SK-N-SH (cell line): Measurements from ENCODE around the gene HINT3. TPM values are rescaled to one million over a fixed set of nuclear protein-coding genes. Genes with fewer than 3 reads are reported as not detected.

Experiments used
- CTCF ChIA-PET: fragments of 300-600, 350-600 bp; formaldehyde crosslinking; extraction: SDS; loops from one replicate; lab custom pipeline; 2021; lab: Yijun Ruan, JAX
- POLR2A ChIA-PET: fragments of 350-600 bp; sonication (Branson Sonifier 250); formaldehyde crosslinking; extraction: SDS; loops from one replicate; lab custom pipeline; 2020; ENCODE audit warnings: antibody characterized with exemption, inconsistent platforms; lab: Yijun Ruan, JAX
- DNase-seq: peaks from one replicate; pipeline ENCODE4 v3.0.0; 2012
- H2AFZ ChIP-seq: fragments of 200-600 bp; sonication (generic); 2 replicates; pipeline ENCODE4 v1.8.1; 2016; ENCODE audit warnings: antibody characterized with exemption, mild to moderate bottlenecking, low read depth
- H3F3A ChIP-seq: fragments of 200-600 bp; sonication (generic); replicated peaks from 2 replicates; pipeline ENCODE3; 2016; ENCODE audit warnings: antibody characterized with exemption, mild to moderate bottlenecking; ENCODE audit not compliant: insufficient read depth
- H3K27ac ChIP-seq, 2 experiments: fragments of 200-500 bp in 1 of 2; fragments of 200-600 bp in 1 of 2; sonication (Bioruptor generic) in 1 of 2; sonication (generic), shearing (Covaris generic) in 1 of 2; 2 replicates each; pipeline versions ENCODE4 v1.5.1 to v1.6.1; 2014 to 2016; ENCODE audit warnings: low read depth in 2 of 2, inconsistent platforms in 1 of 2, low read length in 1 of 2, mild to moderate bottlenecking in 1 of 2, mixed read lengths in 1 of 2
- H3K27me3 ChIP-seq: fragments of 200-600 bp; sonication (generic), shearing (Covaris generic); 2 replicates; pipeline ENCODE4 v1.6.1; 2016; ENCODE audit warnings: mixed run types; ENCODE audit not compliant: insufficient read depth
- H3K36me3 ChIP-seq, 2 experiments: fragments of 200-500 bp in 1 of 2; fragments of 200-600 bp in 1 of 2; sonication (Bioruptor generic) in 1 of 2; sonication (generic) in 1 of 2; replicated peaks in 1 of 2; 2 replicates each; pipeline versions ENCODE3 to v1.5.1; 2014 to 2016; ENCODE audit warnings: low read length in 1 of 2, mild to moderate bottlenecking in 1 of 2; ENCODE audit not compliant: insufficient read depth in 2 of 2, control insufficient read depth in 1 of 2
- H3K4me1 ChIP-seq, 2 experiments: fragments of 200-500 bp in 1 of 2; fragments of 200-600 bp in 1 of 2; sonication (Bioruptor generic) in 1 of 2; sonication (generic), shearing (Covaris generic) in 1 of 2; 2 replicates each; pipeline versions ENCODE4 v1.5.1 to v1.6.1; 2014 to 2016; ENCODE audit warnings: low read depth in 1 of 2, low read length in 1 of 2, mixed run types in 1 of 2; ENCODE audit not compliant: insufficient read depth in 2 of 2, control insufficient read depth in 1 of 2
- H3K4me2 ChIP-seq: fragments of 200-600 bp; sonication (generic), shearing (Covaris generic); 2 replicates; pipeline ENCODE4 v1.6.1; 2017; ENCODE audit warnings: mixed run types
- H3K4me3 ChIP-seq, 2 experiments: fragments of 200-500 bp in 1 of 2; fragments of 200-600 bp in 1 of 2; sonication (Bioruptor generic) in 1 of 2; sonication (generic), shearing (Covaris generic) in 1 of 2; 2 replicates each; pipeline versions ENCODE4 v1.5.1 to v1.8.1; 2014 to 2016; ENCODE audit warnings: low read depth in 2 of 2, inconsistent platforms in 1 of 2, low read length in 1 of 2, mild to moderate bottlenecking in 1 of 2, mixed read lengths in 1 of 2, moderate library complexity in 1 of 2
- H3K79me2 ChIP-seq: fragments of 200-600 bp; sonication (generic); 2 replicates; pipeline ENCODE4 v1.8.1; 2017; ENCODE audit warnings: mild to moderate bottlenecking; ENCODE audit not compliant: insufficient read depth
- H3K9ac ChIP-seq: fragments of 200-600 bp; sonication (generic); 2 replicates; pipeline ENCODE4 v1.6.1; 2017; ENCODE audit warnings: mixed run types
- H3K9me2 ChIP-seq: fragments of 200-600 bp; sonication (generic); 2 replicates; pipeline ENCODE4 v1.6.1; 2017; ENCODE audit warnings: mixed run types
- H3K9me3 ChIP-seq: fragments of 200-600 bp; sonication (generic); 2 replicates; pipeline ENCODE4 v1.6.1; 2017; ENCODE audit warnings: mixed run types, mild to moderate bottlenecking, moderate library complexity
- H4K20me1 ChIP-seq: fragments of 200-600 bp; sonication (generic); 2 replicates; pipeline ENCODE4 v1.6.1; 2017; ENCODE audit warnings: mild to moderate bottlenecking, mixed run types; ENCODE audit not compliant: insufficient read depth
- ELF1 ChIP-seq: IDR thresholded peaks from 2 replicates; pipeline ENCODE4 v1.4.0; 2012
- EP300 ChIP-seq, 2 experiments: IDR thresholded peaks; 2 replicates each; pipeline versions ENCODE4 v1.4.0 to v1.6.1; 2012; ENCODE audit warnings: borderline replicate concordance in 1 of 2, low read depth in 1 of 2, low read length in 1 of 2
- FOSL2 ChIP-seq: IDR thresholded peaks from 2 replicates; pipeline ENCODE4 v1.4.0; 2012; ENCODE audit warnings: low read depth, mild to moderate bottlenecking, moderate library complexity, borderline replicate concordance
- FOXM1 ChIP-seq: IDR thresholded peaks from 2 replicates; pipeline ENCODE4 v1.4.0; 2012; ENCODE audit warnings: low read depth, mild to moderate bottlenecking
- GABPA ChIP-seq: IDR thresholded peaks from 2 replicates; pipeline ENCODE4 v1.4.0; 2012; ENCODE audit warnings: low read depth, mild to moderate bottlenecking
- GATA2 ChIP-seq: sonication (generic); formaldehyde crosslinking; IDR thresholded peaks from 2 replicates; pipeline ENCODE4 v1.5.0; 2020; ENCODE audit warnings: mild to moderate bottlenecking, missing genetic modification reagents
- MXI1 ChIP-seq: IDR thresholded peaks from 2 replicates; pipeline ENCODE4 v1.6.1; 2012; ENCODE audit warnings: mild to moderate bottlenecking, low read depth, low read length, improper control_type of control experiment
- NRF1 ChIP-seq: IDR thresholded peaks from 2 replicates; pipeline ENCODE4 v1.6.1; 2012; ENCODE audit warnings: low read depth, mild to moderate bottlenecking, low read length
- POLR2AphosphoS5 ChIP-seq: IDR thresholded peaks from 2 replicates; pipeline ENCODE4 v1.6.1; 2012; ENCODE audit warnings: low read depth, low read length
- RAD21 ChIP-seq: IDR thresholded peaks from 2 replicates; pipeline ENCODE4 v1.6.1; 2012; ENCODE audit warnings: mild to moderate bottlenecking, low read length
- RCOR1 ChIP-seq: fragments of 150-350 bp; IDR thresholded peaks from 2 replicates; pipeline ENCODE4 v1.6.1; 2017; ENCODE audit warnings: antibody characterized with exemption, low read length
- RFX5 ChIP-seq: IDR thresholded peaks from 2 replicates; pipeline ENCODE4 v1.6.1; 2012; ENCODE audit warnings: mild to moderate bottlenecking, improper control_type of control experiment, low read length
- SIN3A ChIP-seq: IDR thresholded peaks from 2 replicates; pipeline ENCODE4 v1.6.1; 2012; ENCODE audit warnings: low read depth, mild to moderate bottlenecking, low read length, moderate library complexity, borderline replicate concordance
- SMC3 ChIP-seq: IDR thresholded peaks from 2 replicates; pipeline ENCODE4 v1.6.1; 2012; ENCODE audit warnings: low read depth, low read length, improper control_type of control experiment
- TAF1 ChIP-seq: IDR thresholded peaks from 2 replicates; pipeline ENCODE4 v1.6.1; 2012; ENCODE audit warnings: low read depth, mild to moderate bottlenecking, low read length, moderate library complexity, borderline replicate concordance
- TCF12 ChIP-seq: IDR thresholded peaks from 2 replicates; pipeline ENCODE4 v1.4.0; 2012
- YY1 ChIP-seq: IDR thresholded peaks from 2 replicates; pipeline ENCODE4 v1.4.0; 2012; ENCODE audit warnings: low read depth, mild to moderate bottlenecking
- WGBS: methylation state at CpG from one replicate; pipeline ENCODE4 v1.1.6; 2017; ENCODE audit warnings: low lambda C conversion rate; 5-methylcytosine and 5-hydroxymethylcytosine counted together
- polyA plus RNA-seq, 3 experiments: library from polyadenylated mRNA; depleted of rRNA; stranded (reverse); fragments of >200 nt; gene quantifications; 2 replicates each; pipeline ENCODE4 v1.2.3, GENCODE V29; 2012
- TF ChIP-seq, protein P1 (sequence below): IDR thresholded peaks from 2 replicates; pipeline ENCODE4 v1.4.0; 2012; ENCODE audit warnings: low read depth, borderline replicate concordance
- TF ChIP-seq, protein P2 (sequence below): fragments of 150-350 bp; IDR thresholded peaks from 2 replicates; pipeline ENCODE4 v1.6.1; 2016; ENCODE audit warnings: mild to moderate bottlenecking, low read depth, low read length
- TF ChIP-seq, protein P3 (sequence below): IDR thresholded peaks from 2 replicates; pipeline ENCODE4; 2012

HINT3 gene
- polyA plus RNA-seq, 1 of the 3 experiments (the other 2 are of a cell fraction): 1.8 TPM

DNA sequence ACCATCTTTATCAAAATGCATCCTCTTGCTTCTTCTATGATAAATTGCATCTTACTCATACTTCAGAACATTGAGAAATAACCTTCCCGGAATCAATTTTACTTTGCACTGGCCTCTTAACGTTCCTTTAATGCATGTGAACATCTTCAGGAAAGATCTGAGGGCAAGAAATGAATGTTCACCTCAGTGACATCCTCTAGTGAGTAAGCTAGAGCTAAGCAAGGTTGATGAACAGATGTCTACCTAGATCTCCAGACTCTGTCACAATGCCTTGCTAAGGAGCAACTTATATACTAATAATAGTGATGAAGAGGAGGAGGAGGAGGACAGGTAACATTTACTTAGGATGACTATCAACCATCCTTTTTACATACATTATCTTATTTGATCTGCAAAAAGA lies 16.8 kb upstream of the HINT3 start (continued):
- TF ChIP-seq RAD21 (no peak), YY1 (no peak), GABPA (no peak), MXI1 (no peak), GATA2 (CRISPR knock-in tag) (no peak), NRF1 (no peak)
- TF ChIP-seq, protein P1, sequence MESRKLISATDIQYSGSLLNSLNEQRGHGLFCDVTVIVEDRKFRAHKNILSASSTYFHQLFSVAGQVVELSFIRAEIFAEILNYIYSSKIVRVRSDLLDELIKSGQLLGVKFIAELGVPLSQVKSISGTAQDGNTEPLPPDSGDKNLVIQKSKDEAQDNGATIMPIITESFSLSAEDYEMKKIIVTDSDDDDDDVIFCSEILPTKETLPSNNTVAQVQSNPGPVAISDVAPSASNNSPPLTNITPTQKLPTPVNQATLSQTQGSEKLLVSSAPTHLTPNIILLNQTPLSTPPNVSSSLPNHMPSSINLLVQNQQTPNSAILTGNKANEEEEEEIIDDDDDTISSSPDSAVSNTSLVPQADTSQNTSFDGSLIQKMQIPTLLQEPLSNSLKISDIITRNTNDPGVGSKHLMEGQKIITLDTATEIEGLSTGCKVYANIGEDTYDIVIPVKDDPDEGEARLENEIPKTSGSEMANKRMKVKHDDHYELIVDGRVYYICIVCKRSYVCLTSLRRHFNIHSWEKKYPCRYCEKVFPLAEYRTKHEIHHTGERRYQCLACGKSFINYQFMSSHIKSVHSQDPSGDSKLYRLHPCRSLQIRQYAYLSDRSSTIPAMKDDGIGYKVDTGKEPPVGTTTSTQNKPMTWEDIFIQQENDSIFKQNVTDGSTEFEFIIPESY: no peak

DNA sequence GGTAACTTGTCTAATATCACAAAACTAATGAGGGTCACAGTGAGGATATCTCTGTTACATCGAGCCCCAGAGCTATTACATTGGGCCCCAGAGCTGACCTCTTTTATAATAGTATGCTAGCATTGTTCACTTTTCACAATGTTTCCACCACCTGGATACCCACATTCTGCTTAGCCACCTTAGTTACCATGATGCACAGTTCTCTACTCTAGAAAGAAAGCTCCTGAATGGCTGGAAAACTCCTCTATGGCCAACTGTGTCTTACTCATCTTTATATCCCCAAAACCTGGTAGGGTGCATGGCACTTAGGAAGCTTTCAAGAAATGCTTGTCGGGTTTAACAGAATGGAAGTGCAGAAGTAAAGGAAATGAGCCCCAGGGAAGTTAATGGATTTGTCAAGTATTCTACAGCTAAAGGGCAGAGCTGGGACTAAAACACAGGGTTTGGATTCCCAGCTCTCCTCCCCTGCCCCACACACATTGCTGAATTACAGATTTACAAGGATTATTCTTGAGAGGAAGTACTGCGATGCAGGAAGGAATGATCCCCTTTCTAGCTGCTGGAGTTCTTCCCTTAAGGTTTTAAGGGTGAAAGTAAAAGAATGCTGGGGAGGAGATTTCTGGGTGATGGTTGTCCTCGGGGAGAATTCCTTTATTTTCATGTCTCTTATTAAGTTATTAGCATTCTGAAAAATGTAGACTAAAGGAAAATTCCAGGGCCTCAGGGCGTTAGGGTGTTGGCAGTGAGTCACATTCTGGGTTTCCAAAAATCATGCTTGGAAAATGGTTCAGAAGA lies 16.1 kb upstream of the HINT3 start:
- ChIA-PET POLR2A (no interaction called here), CTCF (interaction anchor here (0.8 to 2.5 kb wide), 5 partner anchors 11 to 17 kb away, joined by 3 to 9 read pairs (median 3); partner anchors contain the start of gene HINT3)
- H3K79me2 ChIP-seq: no peaks in the 10 kb centered on the region
- H3K4me1 ChIP-seq: peaks cover 0 to 13% of the 10 kb centered on the region in 2 experiments; a peak in 1 of 4 replicates
- no peaks in the 10 kb centered on the region for H4K20me1 ChIP-seq
- H3K4me2 ChIP-seq: no peak overlapping the region
- no peak overlapping the region for H3K4me3 ChIP-seq
- H3F3A ChIP-seq: peaks cover 2% of the 10 kb centered on the region
- no peak overlapping the region for H3K9ac ChIP-seq
- H3K27ac ChIP-seq: no peak overlapping the region
- H3K36me3 ChIP-seq: no peaks in the 10 kb centered on the region
- TF ChIP-seq TCF12: no peak
- no peak for TF ChIP-seq RFX5
- no peak for TF ChIP-seq NRF1
- TF ChIP-seq SIN3A: no peak
- TF ChIP-seq ELF1: no peak
- TF ChIP-seq POLR2AphosphoS5: no peak
- TF ChIP-seq, protein P2, sequence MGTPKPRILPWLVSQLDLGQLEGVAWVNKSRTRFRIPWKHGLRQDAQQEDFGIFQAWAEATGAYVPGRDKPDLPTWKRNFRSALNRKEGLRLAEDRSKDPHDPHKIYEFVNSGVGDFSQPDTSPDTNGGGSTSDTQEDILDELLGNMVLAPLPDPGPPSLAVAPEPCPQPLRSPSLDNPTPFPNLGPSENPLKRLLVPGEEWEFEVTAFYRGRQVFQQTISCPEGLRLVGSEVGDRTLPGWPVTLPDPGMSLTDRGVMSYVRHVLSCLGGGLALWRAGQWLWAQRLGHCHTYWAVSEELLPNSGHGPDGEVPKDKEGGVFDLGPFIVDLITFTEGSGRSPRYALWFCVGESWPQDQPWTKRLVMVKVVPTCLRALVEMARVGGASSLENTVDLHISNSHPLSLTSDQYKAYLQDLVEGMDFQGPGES: no peak
- no peak for TF ChIP-seq FOSL2
- TF ChIP-seq RCOR1: no peak
- TF ChIP-seq TAF1: no peak
- TF ChIP-seq SMC3: no peak
- TF ChIP-seq, protein P1: no peak
- TF ChIP-seq, protein P3, sequence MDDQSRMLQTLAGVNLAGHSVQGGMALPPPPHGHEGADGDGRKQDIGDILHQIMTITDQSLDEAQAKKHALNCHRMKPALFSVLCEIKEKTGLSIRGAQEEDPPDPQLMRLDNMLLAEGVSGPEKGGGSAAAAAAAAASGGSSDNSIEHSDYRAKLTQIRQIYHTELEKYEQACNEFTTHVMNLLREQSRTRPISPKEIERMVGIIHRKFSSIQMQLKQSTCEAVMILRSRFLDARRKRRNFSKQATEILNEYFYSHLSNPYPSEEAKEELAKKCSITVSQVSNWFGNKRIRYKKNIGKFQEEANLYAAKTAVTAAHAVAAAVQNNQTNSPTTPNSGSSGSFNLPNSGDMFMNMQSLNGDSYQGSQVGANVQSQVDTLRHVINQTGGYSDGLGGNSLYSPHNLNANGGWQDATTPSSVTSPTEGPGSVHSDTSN: no peak
- no peak for TF ChIP-seq FOXM1
- TF ChIP-seq EP300 (IDR thresholded peaks at IDR 0.05; ENCODE audit: borderline replicate concordance in 1 of 2, low read depth in 1 of 2, low read length in 1 of 2): no peak
- TF ChIP-seq, all 33 proteins: peak for 0
- 36% methylated on average over 5 of the region's 5 CpGs for WGBS
- Histone ChIP-seq H2AFZ (no peak overlapping the region), H3K9me3 (no peaks in the 10 kb centered on the region), H3K27me3 (no peaks in the 10 kb centered on the region), H3K9me2 (no peaks in the 10 kb centered on the region)
- DNase-seq: no peak
